Measurements from ENCODE around the gene P2RX1.

The P2RX1 gene

DNA sequence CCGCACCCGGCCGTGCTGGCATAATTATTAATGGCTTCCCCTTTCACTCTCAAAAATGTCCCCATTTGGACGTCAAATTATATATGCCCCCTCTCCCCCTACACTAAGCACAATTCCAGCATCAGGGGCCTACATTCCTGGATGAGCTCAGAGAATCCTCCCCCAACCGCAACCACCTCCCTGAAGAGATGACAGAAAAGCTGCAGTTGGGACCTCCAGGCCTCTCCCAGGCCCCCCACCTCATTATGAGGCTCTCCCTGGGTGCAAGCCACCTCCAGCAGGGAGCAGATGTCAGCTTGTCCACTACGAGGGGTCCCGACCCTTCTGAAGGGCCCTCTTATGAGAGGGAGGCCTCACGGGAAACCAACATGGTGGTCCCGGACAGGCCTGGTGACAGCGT, 51.7 kb downstream of the P2RX1 start:
- in situ Hi-C loops (cut with HindIII; ENCODE audit: low sequenced_read_pairs), result loop anchor here (5.0 kb wide), 1 partner anchor 43 kb away; no protein-coding TSS in a partner anchor

DNA sequence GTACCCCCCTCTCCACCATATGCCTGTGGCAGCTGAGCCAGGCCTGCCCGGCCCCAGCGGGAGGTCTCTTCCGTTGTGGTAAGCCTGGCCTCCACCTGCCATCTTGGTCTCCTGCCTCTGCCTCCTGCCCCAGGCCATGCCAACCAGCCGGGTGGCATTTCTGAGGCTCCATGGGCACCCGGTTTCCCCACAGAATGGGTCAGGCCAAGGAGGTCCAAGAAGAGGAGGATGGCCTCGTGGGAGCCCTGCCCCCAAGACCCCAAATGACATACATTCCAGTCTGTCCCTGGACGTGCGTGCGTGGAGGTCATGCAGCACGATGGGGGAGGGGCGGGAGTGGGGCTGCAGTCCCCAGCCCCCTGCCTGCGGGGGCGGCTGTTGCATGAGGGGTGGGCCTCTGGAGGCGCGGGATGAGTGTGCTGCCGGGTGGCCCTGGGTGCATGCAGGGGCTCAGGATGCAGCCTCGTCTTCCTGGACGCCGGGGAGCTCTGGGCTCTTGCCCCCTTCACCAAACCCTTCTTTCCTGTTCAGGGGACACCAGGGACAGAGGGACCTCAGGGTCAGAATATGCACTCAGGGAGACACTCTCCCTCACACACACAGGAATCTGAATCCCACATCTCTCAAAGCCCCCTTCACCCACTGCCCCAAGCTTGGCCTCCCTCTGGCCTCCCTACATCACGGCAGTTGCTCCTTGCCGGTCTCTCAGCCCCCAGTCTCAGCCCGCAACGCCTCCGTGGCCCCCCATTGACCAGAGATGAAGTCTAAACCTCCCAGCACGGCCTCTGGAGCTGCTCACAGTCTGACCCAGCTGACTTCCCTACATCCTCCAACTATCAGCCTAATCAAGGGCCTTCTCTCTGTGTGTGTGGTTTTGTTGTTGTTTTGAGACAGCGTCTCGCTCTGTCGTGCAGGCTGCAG, 54.2 kb downstream of the P2RX1 start:
- in situ Hi-C loops (cut with HindIII; ENCODE audit: low sequenced_read_pairs), result loop anchor here (5.0 kb wide), 1 partner anchor 45 kb away; no protein-coding TSS in a partner anchor

DNA sequence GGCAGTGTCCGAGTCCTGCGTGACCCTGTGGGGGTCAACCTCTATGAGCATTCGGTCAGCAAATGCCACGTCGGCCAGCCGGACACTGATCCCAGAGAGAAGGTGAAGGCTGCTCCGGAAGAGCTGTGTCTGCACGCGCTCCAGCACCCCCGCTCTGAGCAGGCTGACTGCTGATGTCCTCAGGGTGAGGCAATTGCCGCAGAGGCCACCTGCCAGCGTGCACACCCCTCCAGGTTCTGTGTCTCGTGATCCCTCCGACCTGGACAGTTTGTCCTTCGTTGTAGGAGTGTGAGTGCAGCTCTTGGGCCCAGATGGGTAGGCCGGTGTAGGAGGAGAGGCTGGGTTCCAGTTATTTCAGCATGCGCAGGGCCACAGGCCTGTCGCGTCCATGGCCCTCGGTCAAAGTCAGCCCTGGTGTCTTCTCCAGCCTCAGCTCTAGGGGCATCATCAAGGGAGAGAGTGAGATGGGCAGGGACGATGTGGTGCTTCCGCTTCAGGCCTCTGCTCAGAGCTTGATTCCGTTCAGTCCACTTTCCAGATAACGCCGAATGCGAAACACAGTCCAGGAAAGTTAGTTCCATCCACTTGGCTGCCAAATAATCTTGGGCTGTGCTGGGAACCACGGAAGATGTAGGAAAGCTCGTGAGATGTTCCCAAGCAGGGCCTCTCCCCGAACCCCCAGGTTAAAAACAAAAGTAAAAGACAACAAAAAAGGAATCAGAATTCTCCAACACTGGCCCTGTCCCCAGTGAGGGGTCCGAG, 55.1 kb downstream of the P2RX1 start:
- in situ Hi-C loops (cut with HindIII; ENCODE audit: low sequenced_read_pairs), result loop anchor here (5.0 kb wide), 1 partner anchor 46 kb away; no protein-coding TSS in a partner anchor

DNA sequence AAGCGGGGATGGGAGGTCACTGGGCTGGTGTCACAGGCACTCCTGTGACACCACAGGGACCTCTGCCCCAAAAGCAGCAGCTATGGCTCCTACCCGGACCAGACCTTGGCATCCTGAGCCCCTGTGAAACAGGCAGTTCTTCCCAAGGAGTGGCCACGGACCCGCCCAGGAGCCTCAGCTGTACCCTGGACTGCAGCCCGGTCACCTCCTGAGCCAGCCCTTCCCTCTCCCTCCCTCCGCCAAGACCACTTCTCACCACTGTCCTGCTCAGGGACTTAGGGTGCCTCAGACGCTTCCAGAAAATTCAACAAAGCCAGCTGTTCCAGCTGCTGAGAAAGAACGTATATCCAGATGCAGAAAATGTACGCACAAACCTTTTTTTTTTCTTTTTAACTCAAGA, 56.3 kb downstream of the P2RX1 start:
- in situ Hi-C loops (cut with HindIII; ENCODE audit: low sequenced_read_pairs), result loop anchor here (5.0 kb wide), 3 partner anchors 47 to 97 kb away; no protein-coding TSS in a partner anchor

DNA sequence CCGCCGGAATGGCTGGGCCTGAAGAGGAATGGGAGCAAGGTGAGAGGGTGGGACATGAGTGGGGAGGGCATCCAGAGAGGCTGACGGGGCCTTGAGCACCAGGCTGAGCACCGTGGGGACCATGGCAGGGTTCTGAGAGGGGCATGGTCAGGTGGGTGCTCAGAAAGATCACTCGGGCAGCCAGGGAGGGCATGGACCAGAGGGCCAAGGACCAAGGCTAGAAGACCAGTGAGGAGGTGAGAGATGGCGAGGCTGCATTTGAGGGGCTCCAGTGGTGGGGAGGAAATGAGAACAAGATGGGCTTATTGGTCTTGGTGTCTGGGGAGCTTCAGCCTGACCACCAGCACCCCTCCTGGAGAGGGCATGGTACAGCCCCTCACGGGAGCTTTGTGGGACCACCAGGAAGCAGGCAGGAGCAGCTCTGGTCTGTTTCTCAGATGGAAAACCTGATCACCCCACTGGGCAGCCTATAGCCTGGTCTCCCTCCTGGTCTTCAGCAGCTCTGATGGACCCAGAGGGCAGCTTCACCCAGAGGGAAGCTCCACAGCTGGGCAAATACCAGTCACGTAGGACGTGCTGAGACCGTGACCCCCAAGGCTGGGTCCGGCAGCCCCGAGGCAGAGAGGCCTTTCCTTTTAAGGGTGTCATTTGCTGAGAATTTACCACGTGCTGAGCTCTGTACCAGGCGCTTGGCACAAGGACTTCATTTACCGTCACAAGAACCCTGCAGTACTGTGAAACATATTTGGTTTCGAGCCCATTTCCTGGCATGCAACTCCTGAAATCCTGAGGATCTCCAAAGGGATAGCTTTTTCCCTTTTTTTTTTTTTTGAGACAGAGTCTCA, 58.8 kb downstream of the P2RX1 start:
- in situ Hi-C loops (cut with HindIII; ENCODE audit: low sequenced_read_pairs), result loop anchor here (5.0 kb wide), 2 partner anchors 50 to 100 kb away; no protein-coding TSS in a partner anchor

DNA sequence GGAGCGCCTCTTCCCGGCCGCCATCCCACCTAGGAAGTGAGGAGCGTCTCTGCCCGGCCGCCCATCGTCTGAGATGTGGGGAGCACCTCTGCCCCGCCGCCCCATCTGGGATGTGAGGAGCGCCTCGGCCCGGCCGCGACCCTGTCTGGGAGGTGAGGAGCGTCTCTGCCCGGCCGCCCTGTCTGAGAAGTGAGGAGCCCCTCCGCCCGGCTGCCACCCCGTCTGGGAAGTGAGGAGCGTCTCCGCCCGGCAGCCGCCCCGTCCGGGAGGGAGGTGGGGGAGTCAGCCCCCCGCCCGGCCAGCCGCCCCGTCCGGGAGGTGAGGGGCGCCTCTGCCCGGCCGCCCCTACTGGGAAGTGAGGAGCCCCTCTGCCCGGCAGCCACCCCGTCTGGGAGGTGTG, 62.1 kb downstream of the P2RX1 start:
- in situ Hi-C loops (cut with HindIII; ENCODE audit: low sequenced_read_pairs), result loop anchor here (5.0 kb wide), 1 partner anchor 87 kb away; no protein-coding TSS in a partner anchor

DNA sequence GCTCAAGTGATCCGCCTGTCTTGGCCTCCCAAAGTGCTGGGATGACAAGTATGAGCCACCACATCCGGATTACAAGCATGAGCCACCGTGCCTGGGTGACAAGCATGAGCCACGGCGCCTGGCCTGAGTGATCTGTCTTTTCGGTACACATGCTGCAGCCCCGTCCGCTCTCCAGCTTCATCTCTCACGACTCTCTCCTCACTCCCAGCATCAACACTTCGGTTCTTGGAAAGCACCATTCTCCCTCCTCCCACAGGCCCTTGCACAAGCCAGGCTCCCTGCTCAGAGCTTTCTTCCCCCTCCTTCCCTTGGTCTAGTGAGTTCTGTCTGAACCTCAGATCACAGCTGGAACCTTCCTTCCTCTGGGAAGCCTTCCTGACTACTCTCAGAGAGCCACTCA, 63.7 kb downstream of the P2RX1 start:
- in situ Hi-C loops (cut with HindIII; ENCODE audit: low sequenced_read_pairs), result loop anchor here (5.0 kb wide), 1 partner anchor 85 kb away; no protein-coding TSS in a partner anchor

DNA sequence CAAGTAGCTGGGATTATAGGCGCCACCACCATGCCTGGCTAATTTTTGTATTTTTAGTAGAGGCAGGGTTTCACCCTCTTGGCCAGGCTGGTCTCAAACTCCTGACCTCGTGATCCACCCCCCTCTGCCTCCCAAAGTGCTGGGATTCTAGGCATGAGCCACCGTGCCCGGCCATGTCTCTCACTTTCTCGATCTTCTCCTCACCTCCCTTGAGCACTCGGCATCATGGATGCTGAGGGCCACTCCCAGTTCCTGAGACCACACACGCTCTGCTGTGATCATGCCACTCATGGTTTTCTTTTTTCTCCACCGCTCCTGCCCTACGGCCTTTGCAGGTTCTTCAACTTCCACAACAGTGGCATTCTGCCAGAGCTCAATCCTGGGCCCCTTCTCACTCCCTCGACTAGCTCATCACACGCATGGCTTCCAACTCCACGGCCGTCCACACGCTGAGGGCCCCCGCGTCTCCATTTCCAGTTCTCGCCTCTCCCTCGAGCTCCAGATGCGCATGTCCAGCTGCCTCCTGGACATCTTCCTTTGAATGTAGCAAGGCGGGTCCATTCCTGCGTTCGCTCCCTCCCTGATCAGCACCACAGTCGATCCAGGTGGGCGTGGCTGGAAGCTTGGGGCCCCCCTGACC, 64.7 kb downstream of the P2RX1 start:
- in situ Hi-C loops (cut with HindIII; ENCODE audit: low sequenced_read_pairs), result loop anchor here (5.0 kb wide), 1 partner anchor 84 kb away; no protein-coding TSS in a partner anchor

DNA sequence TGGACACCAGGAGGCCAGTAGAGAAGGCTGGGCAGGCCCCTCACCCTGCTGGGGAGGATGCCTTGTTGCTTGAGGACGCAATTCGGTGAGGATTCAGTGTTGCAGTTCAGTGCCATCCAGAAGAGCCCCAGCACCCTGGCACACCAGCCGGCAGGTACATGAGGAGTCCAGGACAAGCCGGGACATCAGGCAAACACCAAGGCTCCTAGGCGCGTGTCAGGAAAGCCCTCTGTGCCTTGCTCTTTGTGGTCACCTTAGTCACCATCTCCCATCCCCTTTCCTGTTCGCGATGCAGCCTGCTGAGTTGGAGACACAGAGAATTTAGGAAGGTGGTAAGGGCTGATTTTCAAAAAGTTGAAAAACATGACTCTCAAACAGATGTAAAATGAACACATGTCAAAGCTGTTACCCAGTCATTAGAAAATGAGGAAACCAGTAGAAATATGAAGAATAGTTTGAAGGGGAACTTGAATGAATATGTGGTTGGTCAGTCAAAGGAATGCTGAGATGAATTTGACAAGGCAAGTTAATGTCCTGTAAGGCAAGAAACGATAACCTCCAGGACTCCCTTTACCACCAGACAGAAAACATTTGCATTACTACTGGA, 67.9 kb downstream of the P2RX1 start:
- in situ Hi-C loops (cut with HindIII; ENCODE audit: low sequenced_read_pairs), result no loop called here

DNA sequence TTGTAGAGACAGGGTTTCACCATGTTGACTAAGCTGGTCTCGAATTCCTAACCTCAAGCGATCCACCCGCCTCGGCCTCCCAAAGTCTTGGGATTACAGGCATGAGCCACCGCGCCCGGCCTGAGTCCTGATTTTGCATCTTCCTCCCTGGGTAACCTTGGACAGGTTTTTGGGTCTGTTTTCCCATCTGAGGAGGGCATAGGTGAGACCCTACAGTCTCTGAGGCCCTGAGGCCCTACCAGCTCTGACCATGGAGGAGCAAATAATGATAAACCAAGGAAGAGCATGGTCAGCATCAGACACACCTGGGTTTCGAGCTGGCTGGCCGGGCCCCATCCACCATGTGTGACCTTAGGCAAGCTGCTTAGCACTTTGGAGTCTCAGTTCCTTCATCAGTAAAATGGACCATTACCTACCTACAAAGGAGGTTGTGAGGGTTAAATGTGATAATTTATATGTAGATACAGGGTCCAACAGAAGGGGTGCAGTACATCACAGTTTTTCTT, 69.0 kb downstream of the P2RX1 start:
- in situ Hi-C loops (cut with HindIII; ENCODE audit: low sequenced_read_pairs), result no loop called here

Measured in endothelial cell of hepatic sinusoid (primary cell).